HG02885 (cell line): ENCODE measurements around the gene PDCD1LG2.
"Not testable (repeated sequence)": the region's sequence is repeated elsewhere in the genome, so short reads cannot be mapped to it uniquely, and the experiment has no call there.

Experiments
- ATAC-seq: cut with Tn5 transposase; IDR thresholded peaks from one replicate; pipeline ENCODE4 v1.9.1; 2021; ENCODE audit warnings: mild to moderate bottlenecking; ENCODE audit not compliant: unreplicated experiment, poor library complexity

Gene PDCD1LG2

GRCh38 chr9:5510360-5510931 lies at the start of gene PDCD1LG2:
Gene PDCD1LG2 (plus strand): TSS chr9:5510531. CDS start chr9:5522547, 12,016 bp downstream.
- ATAC-seq: peak; percentile 82

DNA sequence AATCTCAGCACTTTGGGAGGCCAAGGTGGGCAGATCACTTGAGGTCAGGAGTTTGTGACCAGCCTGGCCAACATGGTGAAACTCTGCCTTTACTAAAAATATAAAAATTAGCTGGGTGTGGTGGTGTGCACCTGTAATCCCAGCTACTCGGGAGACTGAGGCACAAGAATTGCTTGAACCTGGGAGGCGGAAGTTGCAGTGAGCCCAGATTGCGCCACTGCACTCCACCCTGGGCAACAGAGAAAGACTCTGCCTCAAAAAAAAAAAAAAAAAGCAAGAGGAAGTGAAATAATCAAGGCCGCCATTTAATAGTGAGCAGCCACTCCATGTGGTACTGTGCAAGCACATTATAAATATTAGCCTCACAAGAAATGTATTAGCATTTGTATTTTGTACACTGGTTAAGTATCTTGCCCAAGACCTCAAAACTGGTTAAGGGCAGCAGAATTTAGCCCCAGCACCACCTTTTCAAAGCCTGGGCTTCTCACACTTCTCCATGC lies 45.5 kb upstream of the PDCD1LG2 start:
- not testable (repeated sequence) for ATAC-seq

DNA sequence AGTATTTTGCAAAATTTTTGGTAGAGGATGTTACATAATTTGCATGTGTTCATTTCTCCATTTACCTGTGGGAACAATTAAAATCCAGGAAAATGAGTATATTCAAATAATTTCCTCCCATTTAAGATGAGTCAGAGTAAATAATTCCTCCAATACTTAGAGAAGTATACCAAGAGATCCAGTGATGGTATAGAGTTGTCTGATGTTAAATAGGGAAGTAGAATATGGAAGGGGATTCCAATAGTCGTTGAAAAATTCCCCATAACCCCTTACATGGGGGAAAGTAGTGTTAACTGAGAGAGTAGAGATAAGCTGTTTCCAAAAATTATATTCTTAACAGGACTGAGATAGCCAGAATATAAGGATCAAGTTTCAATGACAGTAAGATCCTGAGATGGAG lies 44.3 kb upstream of the PDCD1LG2 start:
- no peak for ATAC-seq

GRCh38 chr9:5466766-5467165 lies 43.6 kb upstream of the PDCD1LG2 start:
- ATAC-seq: no peak

GRCh38 chr9:5468850-5469249 lies 41.5 kb upstream of the PDCD1LG2 start:
- ATAC-seq: no peak

GRCh38 chr9:5470122-5470521 lies 40.2 kb upstream of the PDCD1LG2 start:
- no peak for ATAC-seq

DNA sequence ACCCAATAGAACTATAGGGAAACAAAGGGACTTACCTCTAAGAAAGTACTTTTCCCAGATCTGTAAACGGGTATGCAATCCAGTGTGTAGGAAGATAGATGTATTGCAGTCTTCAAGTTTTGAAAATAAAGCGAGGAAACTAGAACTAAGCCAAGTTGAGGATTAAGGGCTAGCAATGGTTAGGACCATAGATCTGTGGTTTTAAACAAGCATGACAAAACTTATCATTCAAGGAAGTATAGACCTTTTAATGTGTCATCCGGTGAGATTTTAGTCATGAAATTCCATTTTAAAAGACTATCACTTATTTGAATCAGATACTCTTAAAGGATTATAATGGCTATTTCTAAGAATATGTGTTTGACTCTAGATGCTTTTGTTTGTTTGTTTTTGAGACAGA lies 39.5 kb upstream of the PDCD1LG2 start:
- ATAC-seq: no peak

DNA sequence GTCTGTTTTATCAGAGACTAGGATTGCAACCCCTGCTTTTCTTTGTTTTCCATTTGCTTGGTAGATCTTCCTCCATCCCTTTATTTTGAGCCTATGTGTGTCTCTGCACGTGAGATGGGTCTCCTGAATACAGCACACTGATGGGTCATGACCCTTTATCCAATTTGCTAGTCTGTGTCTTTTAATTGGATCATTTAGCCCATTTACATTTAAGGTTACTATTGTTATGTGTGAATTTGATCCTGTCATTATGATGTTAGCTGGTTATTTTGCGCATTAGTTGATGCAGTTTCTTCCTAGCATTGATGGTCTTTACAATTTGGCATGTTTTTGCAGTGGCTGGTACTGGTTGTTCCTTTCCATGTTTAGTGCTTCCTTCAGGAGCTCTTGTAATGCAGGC lies 34.7 kb upstream of the PDCD1LG2 start:
- not testable (repeated sequence) for ATAC-seq

- ATAC-seq: no peak
Observed at GRCh38 chr9:5478206-5478605, 32.1 kb upstream of the PDCD1LG2 start.

- ATAC-seq: peak; percentile 64
Observed at GRCh38 chr9:5479994-5480694, 30.2 kb upstream of the PDCD1LG2 start.

- ATAC-seq: no peak
Observed at GRCh38 chr9:5480919-5481318, 29.4 kb upstream of the PDCD1LG2 start.

- no peak for ATAC-seq
Observed at GRCh38 chr9:5481322-5482040, 28.9 kb upstream of the PDCD1LG2 start.

DNA sequence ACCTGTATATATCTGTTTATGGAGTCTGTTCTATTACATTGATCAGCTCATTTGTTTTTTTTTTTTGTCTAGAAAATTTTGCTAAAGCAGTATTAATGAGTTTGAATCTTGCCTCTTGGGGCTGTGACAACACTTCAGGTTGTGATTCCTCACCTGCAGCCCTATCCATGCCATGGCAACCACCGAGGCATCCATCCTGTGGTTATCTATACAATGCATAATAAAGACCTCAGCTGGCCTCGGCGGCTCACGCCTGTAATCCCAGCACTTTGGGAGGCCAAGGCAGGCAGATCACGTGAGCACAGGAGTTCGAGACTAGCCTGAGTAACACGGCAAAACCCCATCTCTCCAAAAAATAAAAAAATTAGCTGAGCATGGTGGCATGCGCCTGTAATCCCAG lies 28.1 kb upstream of the PDCD1LG2 start:
- no peak for ATAC-seq

GRCh38 chr9:5483306-5483705 lies 27.0 kb upstream of the PDCD1LG2 start:
- no peak for ATAC-seq

DNA sequence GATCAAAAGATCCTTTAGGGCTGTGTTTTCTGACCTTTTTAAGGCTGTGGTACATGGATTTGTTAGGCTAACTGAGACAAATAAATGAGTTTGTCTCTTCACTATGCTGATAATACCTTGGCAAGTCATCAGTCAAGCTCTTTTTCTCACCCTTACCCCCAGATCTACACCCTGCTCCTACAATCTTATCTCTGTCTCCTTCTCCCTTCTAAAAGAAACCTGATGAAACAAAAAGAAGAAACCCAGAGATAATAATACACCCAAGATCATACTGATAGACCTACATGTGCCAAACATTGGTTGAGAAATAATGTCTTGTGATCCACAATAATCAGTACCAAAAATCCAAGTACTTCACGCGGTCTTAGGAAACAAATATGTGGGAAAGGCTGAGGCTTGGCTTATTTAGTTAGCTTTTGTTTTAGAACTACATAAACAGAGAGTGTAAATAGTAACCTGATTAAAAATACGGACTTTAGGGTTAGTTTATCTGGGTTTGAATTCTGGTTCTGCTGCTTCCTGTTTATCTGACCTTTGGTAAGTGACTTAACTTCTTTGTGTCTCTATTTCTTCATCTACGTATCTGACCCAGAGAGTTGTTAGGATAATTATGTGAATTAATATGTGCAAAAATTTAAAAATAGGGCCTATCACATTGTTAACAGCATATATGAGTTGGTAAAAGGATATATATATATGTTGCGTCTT lies 24.8 kb upstream of the PDCD1LG2 start:
- ATAC-seq: no peak

GRCh38 chr9:5486988-5487387 lies 23.3 kb upstream of the PDCD1LG2 start:
- no peak for ATAC-seq

DNA sequence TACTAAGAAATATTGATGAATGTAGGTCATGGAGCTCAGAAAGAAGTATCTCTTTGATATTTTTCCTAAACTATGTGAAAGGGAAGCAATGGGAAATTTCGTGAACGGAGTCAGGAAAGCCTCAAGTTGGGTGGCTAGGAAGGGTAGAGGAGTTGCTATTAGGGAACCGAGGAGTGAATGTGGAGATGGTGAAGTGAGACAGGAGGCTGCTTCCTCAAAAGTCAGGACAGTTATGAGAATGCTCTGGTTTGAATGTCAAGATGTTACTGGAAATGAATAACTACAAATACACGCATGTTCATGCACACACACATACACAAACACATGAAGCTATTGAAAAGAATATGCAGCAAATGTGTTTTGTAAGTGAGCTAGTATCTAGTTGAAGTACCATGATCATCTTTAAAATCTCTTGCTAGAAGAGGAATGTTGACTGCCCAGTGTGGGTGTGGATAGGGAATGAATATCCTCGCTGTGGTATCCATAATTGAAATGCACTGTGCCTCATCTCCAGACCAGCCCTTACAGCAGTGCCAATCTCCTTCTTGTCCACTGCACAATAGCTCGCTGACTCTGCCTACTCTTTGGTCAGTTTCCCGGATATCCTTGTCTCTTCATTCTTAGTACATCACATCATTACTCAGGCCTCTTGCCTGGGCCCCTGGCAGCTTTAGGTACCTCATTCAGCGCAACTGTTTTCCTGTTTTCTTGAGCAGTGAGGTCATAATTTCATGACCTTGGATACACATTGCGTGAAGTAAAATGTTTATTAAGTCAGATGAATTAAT lies 21.9 kb upstream of the PDCD1LG2 start:
- ATAC-seq: no peak

GRCh38 chr9:5489630-5490490 lies 20.5 kb upstream of the PDCD1LG2 start:
- ATAC-seq: no peak
